Measurements from ENCODE around the gene LMNTD2. TPM values are rescaled to one million over a fixed set of nuclear protein-coding genes. Genes with fewer than 3 reads are reported as not detected.

The LMNTD2 gene
- total and polyA plus RNA-seq, 2 donors (not counting 3 experiments of a cell fraction or from before 2014, with no cell fraction given): 2.1 to 2.6 TPM

DNA sequence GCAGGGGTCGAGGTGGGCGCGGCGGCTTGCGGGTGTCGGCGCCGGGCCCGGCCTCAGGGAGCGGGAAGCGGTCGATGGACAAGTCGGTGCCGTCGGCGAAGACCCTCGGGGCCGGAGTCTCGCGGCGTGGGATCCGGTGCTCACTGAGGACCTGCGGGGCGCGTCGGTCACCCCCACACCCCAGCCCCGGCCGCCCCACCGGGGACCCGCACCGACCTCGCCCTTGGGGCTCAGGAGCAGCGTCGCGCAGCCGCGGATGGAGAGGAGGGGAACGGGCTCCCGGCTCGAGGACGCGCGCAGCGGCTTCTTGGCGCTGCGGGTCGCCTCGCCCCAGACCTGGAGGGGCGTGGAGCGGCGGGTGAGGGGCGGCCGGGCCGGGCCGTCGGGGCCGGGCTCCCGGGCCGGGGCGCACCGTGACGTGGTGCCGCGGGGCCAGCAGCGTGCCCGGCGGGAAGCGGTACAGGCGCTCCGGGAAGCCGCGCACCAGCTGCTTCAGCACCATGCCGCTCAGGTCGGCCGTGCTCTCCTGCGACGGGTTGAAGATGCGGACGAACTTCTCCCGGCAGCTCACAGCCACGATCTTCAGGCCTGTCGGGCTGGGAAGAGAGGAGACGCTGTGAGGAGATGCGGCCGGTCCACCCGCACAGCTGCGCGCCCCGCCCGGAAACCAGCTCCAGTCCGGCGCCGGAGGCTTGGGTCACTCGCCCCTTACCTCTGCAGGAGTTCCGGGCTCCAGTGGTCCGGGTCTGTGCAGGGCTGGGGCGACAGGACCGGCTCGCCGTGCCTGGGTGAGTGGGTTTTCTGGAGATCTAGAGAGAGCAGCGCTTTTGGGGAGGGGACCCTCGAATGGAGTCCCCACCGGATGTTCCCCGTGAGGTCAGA, 4.5 kb downstream of the LMNTD2 start:
- Histone ChIP-seq H3K4me2 (ENCODE audit: insufficient read depth, low read length) (no peak overlapping the region), H3K9ac (replicated peaks; ENCODE audit: extremely low read depth, insufficient read depth, low read length) (no peak overlapping the region), H3K36me3 (ENCODE audit: control insufficient read depth in 2 of 2, extremely low read depth in 1 of 2, insufficient read depth in 2 of 2, low read length in 2 of 2) (no peaks in the 10 kb centered on the region), H3K4me3 (replicated peaks in 1 of 3; ENCODE audit: insufficient read depth in 1 of 3, low read depth in 1 of 3, low read length in 3 of 3) (no peak overlapping the region), H3K27ac (ENCODE audit: insufficient read depth, low read depth, low read length) (no peak overlapping the region), H3K79me2 (ENCODE audit: control insufficient read depth, insufficient read depth, low read length) (no peaks in the 10 kb centered on the region), H3K27me3 (ENCODE audit: control insufficient read depth in 2 of 2, insufficient read depth in 2 of 2, low read length in 2 of 2) (peaks cover 13 to 21% of the 10 kb centered on the region in 2 experiments), H2AFZ (ENCODE audit: low read depth, low read length) (no peak overlapping the region), H3K4me1 (ENCODE audit: control insufficient read depth, extremely low read depth, insufficient read depth, low read length) (peaks cover 6% of the 10 kb centered on the region), H4K20me1 (replicated peaks; ENCODE audit: control insufficient read depth, extremely low read depth, insufficient read depth, low read length) (no peaks in the 10 kb centered on the region), H3K9me3 (replicated peaks; ENCODE audit: control insufficient read depth, insufficient read depth, low read length) (no peaks in the 10 kb centered on the region), H3K9me1 (replicated peaks; ENCODE audit: control insufficient read depth, extremely low read depth, insufficient read depth, low read length) (no peaks in the 10 kb centered on the region)
- DNase-seq (ENCODE audit: low read depth, low spot score) (no peak), FAIRE-seq (no peak)
- ChIA-PET POLR2A (interaction anchor here (0.6 to 1.2 kb wide), 2 partner anchors 15 to 263 kb away, joined by 3 read pairs; partner anchors contain the start of gene PNPLA2), CTCF (interaction anchor here (1.2 to 2.2 kb wide), 4 partner anchors 11 to 170 kb away, joined by 3 to 7 read pairs (median 4); no protein-coding TSS in a partner anchor)
- TF ChIP-seq, protein P1, sequence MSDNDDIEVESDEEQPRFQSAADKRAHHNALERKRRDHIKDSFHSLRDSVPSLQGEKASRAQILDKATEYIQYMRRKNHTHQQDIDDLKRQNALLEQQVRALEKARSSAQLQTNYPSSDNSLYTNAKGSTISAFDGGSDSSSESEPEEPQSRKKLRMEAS (IDR thresholded peaks at IDR 0.05; ENCODE audit: insufficient read depth, insufficient read length): no peak
- TF ChIP-seq EZH2 (IDR thresholded peaks at IDR 0.05; ENCODE audit: borderline replicate concordance, low read depth, low read length, severe bottlenecking): peak; percentile 96
- no peak for TF ChIP-seq POLR2A (IDR thresholded peaks at IDR 0.05; ENCODE audit: low read depth, low read length)
- dilution Hi-C loops (cut with MboI; ENCODE audit: extremely low pct_ligation_motif_present, low sequenced_read_pairs): no loop called here
- intact Hi-C loops (cut with micrococcal nuclease): loop anchor here (5.0 kb wide), 1 partner anchor 171 kb away; no protein-coding TSS in a partner anchor
- BruUV-seq (replicated peaks): no TSS peak

DNA sequence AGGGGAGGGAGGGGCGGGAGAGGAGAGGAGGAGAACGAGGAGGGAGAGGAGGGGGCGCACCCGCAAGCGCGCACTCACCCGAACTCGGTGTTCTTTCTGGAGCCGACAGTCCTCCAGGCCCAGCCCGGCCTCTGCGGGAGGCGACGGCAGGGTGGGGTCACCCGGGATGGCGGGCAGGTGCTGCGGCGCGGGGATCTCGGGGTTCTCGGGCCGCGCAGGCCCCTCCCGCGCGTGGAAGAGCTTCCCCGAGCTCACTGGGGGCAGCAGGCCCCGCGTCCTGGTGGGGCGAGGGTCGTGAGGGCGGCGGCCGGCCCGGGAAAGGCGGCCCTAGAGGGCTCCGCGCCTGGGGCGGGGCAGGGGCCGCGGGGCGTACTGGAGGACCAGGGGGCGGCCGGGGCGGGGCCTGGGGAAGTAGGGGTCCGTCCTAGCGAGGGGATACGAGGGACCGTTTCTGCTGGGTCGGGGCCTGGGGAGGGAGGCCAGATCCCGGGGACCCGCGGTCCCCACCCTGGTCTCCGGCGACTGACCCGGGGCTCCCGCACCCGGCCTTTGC, 5.2 kb downstream of the LMNTD2 start:
- Histone ChIP-seq H3K9me3 (replicated peaks; ENCODE audit: control insufficient read depth, insufficient read depth, low read length) (no peaks in the 10 kb centered on the region), H3K4me3 (replicated peaks in 1 of 3; ENCODE audit: insufficient read depth in 1 of 3, low read depth in 1 of 3, low read length in 3 of 3) (no peak overlapping the region), H2AFZ (ENCODE audit: low read depth, low read length) (no peak overlapping the region), H3K36me3 (ENCODE audit: control insufficient read depth in 2 of 2, extremely low read depth in 1 of 2, insufficient read depth in 2 of 2, low read length in 2 of 2) (no peaks in the 10 kb centered on the region), H3K4me1 (ENCODE audit: control insufficient read depth, extremely low read depth, insufficient read depth, low read length) (peaks cover 4% of the 10 kb centered on the region), H3K27me3 (ENCODE audit: control insufficient read depth in 2 of 2, insufficient read depth in 2 of 2, low read length in 2 of 2) (peaks cover 13 to 21% of the 10 kb centered on the region in 2 experiments), H3K27ac (ENCODE audit: insufficient read depth, low read depth, low read length) (no peak overlapping the region), H4K20me1 (replicated peaks; ENCODE audit: control insufficient read depth, extremely low read depth, insufficient read depth, low read length) (no peaks in the 10 kb centered on the region), H3K4me2 (ENCODE audit: insufficient read depth, low read length) (no peak overlapping the region), H3K79me2 (ENCODE audit: control insufficient read depth, insufficient read depth, low read length) (no peaks in the 10 kb centered on the region), H3K9ac (replicated peaks; ENCODE audit: extremely low read depth, insufficient read depth, low read length) (no peak overlapping the region), H3K9me1 (replicated peaks; ENCODE audit: control insufficient read depth, extremely low read depth, insufficient read depth, low read length) (no peaks in the 10 kb centered on the region)
- ChIA-PET POLR2A (interaction anchor here (0.6 to 1.2 kb wide), 2 partner anchors 16 to 264 kb away, joined by 3 read pairs; partner anchors contain the start of gene PNPLA2), CTCF (interaction anchor here (0.9 to 2.2 kb wide), 9 partner anchors 10 to 171 kb away, joined by 3 to 26 read pairs (median 6); partner anchors contain the start of gene HRAS)
- dilution Hi-C loops (cut with MboI; ENCODE audit: extremely low pct_ligation_motif_present, low sequenced_read_pairs) (no loop called here), intact Hi-C loops (cut with micrococcal nuclease) (loop anchor here (5.0 kb wide), 1 partner anchor 172 kb away; no protein-coding TSS in a partner anchor)
- BruUV-seq (replicated peaks): no TSS peak
- FAIRE-seq (no peak), DNase-seq (ENCODE audit: low read depth, low spot score) (no peak)
- TF ChIP-seq, protein P1 (IDR thresholded peaks at IDR 0.05; ENCODE audit: insufficient read depth, insufficient read length): no peak
- TF ChIP-seq FOS (IDR thresholded peaks at IDR 0.05; ENCODE audit: borderline replicate concordance, insufficient read depth, low read length) (no peak), GATA2 (IDR thresholded peaks at IDR 0.05; ENCODE audit: insufficient read depth, insufficient read length, low read depth, low read length) (no peak), EZH2 (IDR thresholded peaks at IDR 0.05; ENCODE audit: borderline replicate concordance, low read depth, low read length, severe bottlenecking) (no peak)
- TF ChIP-seq, protein P2, sequence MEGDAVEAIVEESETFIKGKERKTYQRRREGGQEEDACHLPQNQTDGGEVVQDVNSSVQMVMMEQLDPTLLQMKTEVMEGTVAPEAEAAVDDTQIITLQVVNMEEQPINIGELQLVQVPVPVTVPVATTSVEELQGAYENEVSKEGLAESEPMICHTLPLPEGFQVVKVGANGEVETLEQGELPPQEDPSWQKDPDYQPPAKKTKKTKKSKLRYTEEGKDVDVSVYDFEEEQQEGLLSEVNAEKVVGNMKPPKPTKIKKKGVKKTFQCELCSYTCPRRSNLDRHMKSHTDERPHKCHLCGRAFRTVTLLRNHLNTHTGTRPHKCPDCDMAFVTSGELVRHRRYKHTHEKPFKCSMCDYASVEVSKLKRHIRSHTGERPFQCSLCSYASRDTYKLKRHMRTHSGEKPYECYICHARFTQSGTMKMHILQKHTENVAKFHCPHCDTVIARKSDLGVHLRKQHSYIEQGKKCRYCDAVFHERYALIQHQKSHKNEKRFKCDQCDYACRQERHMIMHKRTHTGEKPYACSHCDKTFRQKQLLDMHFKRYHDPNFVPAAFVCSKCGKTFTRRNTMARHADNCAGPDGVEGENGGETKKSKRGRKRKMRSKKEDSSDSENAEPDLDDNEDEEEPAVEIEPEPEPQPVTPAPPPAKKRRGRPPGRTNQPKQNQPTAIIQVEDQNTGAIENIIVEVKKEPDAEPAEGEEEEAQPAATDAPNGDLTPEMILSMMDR (IDR thresholded peaks at IDR 0.05; ENCODE audit: extremely low read depth in 1 of 2, insufficient read depth in 1 of 2, low read depth in 1 of 2, low read length in 2 of 2): no peak
